ENCODE measurements around the gene SLC41A3. TPM values are rescaled to one million over a fixed set of nuclear protein-coding genes. Genes with fewer than 3 reads are reported as not detected.

Gene SLC41A3
- 51.0 TPM for polyA plus RNA-seq (2012; ENCODE audit: insufficient read depth, insufficient read length)

- DNase-seq (ENCODE audit: low read depth, low spot score), result peak; percentile 65
These were observed at the start of gene SLC41A3 for GRCh38 chr3:126083913-126084767. Gene SLC41A3, minus strand, starts transcription at chr3:126084124. Its CDS starts 15,905 bp downstream, at chr3:126068219.

GRCh38 chr3:126133606-126134005 lies 49.7 kb upstream of the SLC41A3 start:
- DNase-seq (ENCODE audit: low read depth, low spot score), result no peak
- H3K4me3 ChIP-seq (ENCODE audit: low read length), result no peak overlapping the region

More at GRCh38 chr3:126083913-126084767, at the start of gene SLC41A3:
- peak within 1 kb of the TSS; percentile 74 for H3K4me3 ChIP-seq (ENCODE audit: low read length)

- H3K4me3 ChIP-seq (ENCODE audit: low read length), result no peak overlapping the region
- peak; percentile 17 for DNase-seq (ENCODE audit: low read depth, low spot score)
These were observed 49.0 kb upstream of the SLC41A3 start for GRCh38 chr3:126132751-126133511.

- DNase-seq (ENCODE audit: low read depth, low spot score), result no peak
- no peak overlapping the region for H3K4me3 ChIP-seq (ENCODE audit: low read length)
These were observed 48.2 kb upstream of the SLC41A3 start for GRCh38 chr3:126131881-126132750.

GRCh38 chr3:126130981-126131745 lies 47.2 kb upstream of the SLC41A3 start:
- no peak overlapping the region for H3K4me3 ChIP-seq (ENCODE audit: low read length)
- DNase-seq (ENCODE audit: low read depth, low spot score), result no peak

GRCh38 chr3:126130081-126130855 lies 46.3 kb upstream of the SLC41A3 start:
- no peak for DNase-seq (ENCODE audit: low read depth, low spot score)
- H3K4me3 ChIP-seq (ENCODE audit: low read length), result no peak overlapping the region

GRCh38 chr3:126129398-126129891 lies 45.5 kb upstream of the SLC41A3 start:
- DNase-seq (ENCODE audit: low read depth, low spot score), result no peak

GRCh38 chr3:126128504-126129397 lies 44.8 kb upstream of the SLC41A3 start:
- DNase-seq (ENCODE audit: low read depth, low spot score), result no peak

More at GRCh38 chr3:126129398-126129891, 45.5 kb upstream of the SLC41A3 start:
- H3K4me3 ChIP-seq (ENCODE audit: low read length), result no peak overlapping the region

GRCh38 chr3:126127904-126128303 lies 44.0 kb upstream of the SLC41A3 start:
- no peak for DNase-seq (ENCODE audit: low read depth, low spot score)
- H3K4me3 ChIP-seq (ENCODE audit: low read length), result no peak overlapping the region

More at GRCh38 chr3:126128504-126129397, 44.8 kb upstream of the SLC41A3 start:
- no peak overlapping the region for H3K4me3 ChIP-seq (ENCODE audit: low read length)

- no peak overlapping the region for H3K4me3 ChIP-seq (ENCODE audit: low read length)
- no peak for DNase-seq (ENCODE audit: low read depth, low spot score)
These were observed 43.5 kb upstream of the SLC41A3 start for GRCh38 chr3:126127452-126127851.

GRCh38 chr3:126126811-126127431 lies 43.0 kb upstream of the SLC41A3 start:
- no peak for DNase-seq (ENCODE audit: low read depth, low spot score)
- no peak overlapping the region for H3K4me3 ChIP-seq (ENCODE audit: low read length)

- no peak overlapping the region for H3K4me3 ChIP-seq (ENCODE audit: low read length)
- DNase-seq (ENCODE audit: low read depth, low spot score), result no peak
These were observed 42.4 kb upstream of the SLC41A3 start for GRCh38 chr3:126126286-126126685.

GRCh38 chr3:126125781-126126251 lies 41.9 kb upstream of the SLC41A3 start:
- no peak overlapping the region for H3K4me3 ChIP-seq (ENCODE audit: low read length)
- no peak for DNase-seq (ENCODE audit: low read depth, low spot score)

GRCh38 chr3:126125341-126125740 lies 41.4 kb upstream of the SLC41A3 start:
- no peak for DNase-seq (ENCODE audit: low read depth, low spot score)
- no peak overlapping the region for H3K4me3 ChIP-seq (ENCODE audit: low read length)

GRCh38 chr3:126124896-126125295 lies 41.0 kb upstream of the SLC41A3 start:
- no peak for DNase-seq (ENCODE audit: low read depth, low spot score)
- no peak overlapping the region for H3K4me3 ChIP-seq (ENCODE audit: low read length)

Data from Jurkat, Clone E6-1 (cell line).